OCI-LY7 (cell line): Measurements from ENCODE around the gene CLP1. TPM values are rescaled to one million over a fixed set of nuclear protein-coding genes. Genes with fewer than 3 reads are reported as not detected.
"Not testable (repeated sequence)": the region's sequence is repeated elsewhere in the genome, so short reads cannot be mapped to it uniquely, and the experiment has no call there.

Experiments
- BruUV-seq: library from RNA; stranded (reverse); fragments of 400-500 nt; replicated peaks from 2 replicates; lab custom pipeline; 2021; lab: Mats Ljungman, UMichigan
- CTCF ChIA-PET: fragments of 300-600 bp; sonication (Branson Sonifier 250); formaldehyde crosslinking; loops from one replicate; lab custom pipeline; 2022; ENCODE audit warnings: antibody characterized with exemption; ENCODE audit not compliant: unreplicated experiment; lab: Charles Lee
- POLR2A ChIA-PET: fragments of 300-600 bp; sonication (Branson Sonifier 250); formaldehyde crosslinking; loops from one replicate; lab custom pipeline; 2022; ENCODE audit warnings: antibody characterized with exemption; lab: Charles Lee
- DNase-seq: peaks from one replicate; pipeline ENCODE4 v3.0.0-alpha.2; 2015; ENCODE audit warnings: low spot score
- H2AFZ ChIP-seq: fragments of 200-600 bp; sonication (generic), shearing (Covaris generic); 2 replicates; pipeline ENCODE4 v1.6.1; 2014; ENCODE audit warnings: mild to moderate bottlenecking, antibody characterized with exemption, low read length, moderate library complexity
- H3K27ac ChIP-seq: fragments of 200-600 bp; sonication (generic); 2 replicates; pipeline ENCODE4 v1.5.1; 2014; ENCODE audit warnings: mixed run types, low read depth, mild to moderate bottlenecking, moderate library complexity, low read length, inconsistent platforms; ENCODE audit not compliant: poor library complexity, severe bottlenecking
- H3K36me3 ChIP-seq: fragments of 200-600 bp; sonication (generic); 2 replicates; pipeline ENCODE4 v1.6.1; 2014; ENCODE audit warnings: mild to moderate bottlenecking, antibody characterized with exemption, low read length, moderate library complexity, mixed read lengths; ENCODE audit not compliant: insufficient read depth
- H3K4me1 ChIP-seq: fragments of 200-600 bp; sonication (generic); 2 replicates; pipeline ENCODE4 v1.5.1; 2014; ENCODE audit warnings: mild to moderate bottlenecking, low read length; ENCODE audit not compliant: insufficient read depth, poor library complexity, severe bottlenecking
- H3K4me2 ChIP-seq: fragments of 200-600 bp; sonication (generic); 2 replicates; pipeline ENCODE4 v1.6.1; 2014; ENCODE audit warnings: mild to moderate bottlenecking, low read length
- H3K4me3 ChIP-seq: fragments of 200-600 bp; sonication (generic); 2 replicates; pipeline ENCODE4 v1.5.1; 2014; ENCODE audit warnings: mild to moderate bottlenecking, low read depth, low read length; ENCODE audit not compliant: poor library complexity, severe bottlenecking
- H3K79me2 ChIP-seq: fragments of 200-600 bp; sonication (generic); 2 replicates; pipeline ENCODE4 v1.6.1; 2016; ENCODE audit warnings: low read depth, mild to moderate bottlenecking, low read length, moderate library complexity, mixed read lengths; ENCODE audit not compliant: insufficient read depth
- H3K9me2 ChIP-seq: fragments of 200-600 bp; sonication (generic); 2 replicates; pipeline ENCODE4 v1.6.1; 2016; ENCODE audit warnings: mild to moderate bottlenecking, low read length, mixed read lengths; ENCODE audit not compliant: insufficient read depth
- H3K9me3 ChIP-seq: fragments of 200-600 bp; sonication (generic); 2 replicates; pipeline ENCODE4 v1.6.1; 2014; ENCODE audit warnings: mild to moderate bottlenecking, mixed run types, low read length, mixed read lengths
- H4K20me1 ChIP-seq: fragments of 200-600 bp; sonication (generic); 2 replicates; pipeline ENCODE4 v1.6.1; 2014; ENCODE audit warnings: mild to moderate bottlenecking, antibody characterized with exemption, low read length, moderate library complexity, mixed read lengths; ENCODE audit not compliant: insufficient read depth
- CTCF ChIP-seq: fragments of 200-600 bp; sonication (generic); conservative IDR thresholded peaks from 2 replicates; pipeline ENCODE4 v1.5.1; 2014; ENCODE audit warnings: mild to moderate bottlenecking, antibody characterized with exemption, low read length, moderate library complexity, mixed read lengths
- EZH2phosphoT487 ChIP-seq: fragments of 200-600 bp; sonication (generic); IDR thresholded peaks from 2 replicates; pipeline ENCODE4 v1.6.1; 2018; ENCODE audit warnings: low read depth, borderline replicate concordance, mild to moderate bottlenecking, mixed run types, antibody characterized with exemption, low read length, moderate library complexity, mixed read lengths
- intact Hi-C: fragments of 100-400 bp; cut with micrococcal nuclease; formaldehyde crosslinking; loops from one replicate; pipeline ENCODE4 v1.10.0; 2022; ENCODE audit not compliant: unreplicated experiment
- total RNA-seq, 2 experiments: library from RNA; depleted of rRNA in 1 of 2; stranded (reverse); fragments of >200 nt in 1 of 2; shearing (Covaris generic) in 1 of 2; gene quantifications; 2 replicates each; pipeline ENCODE4 v1.2.3, GENCODE V29; 2014 to 2022

The CLP1 gene
- total RNA-seq, 2 experiments from 2014 or later: 18.5 to 20.8 TPM

- ChIA-PET POLR2A (no interaction called here), CTCF (interaction anchor here (0.6 to 1.0 kb wide), 2 partner anchors 14 to 974 kb away, joined by 3 read pairs; no protein-coding TSS in a partner anchor)
- Histone ChIP-seq H3K4me2 (no peak overlapping the region), H2AFZ (no peak overlapping the region), H3K4me1 (peaks cover 5% of the 10 kb centered on the region), H3K79me2 (peaks cover 84% of the 10 kb centered on the region), H3K27ac (no peak overlapping the region), H3K4me3 (no peak overlapping the region), H4K20me1 (peaks cover 7% of the 10 kb centered on the region; the same call in 1 of the 2 replicates), H3K9me3 (no peaks in the 10 kb centered on the region), H3K36me3 (peaks cover 91% of the 10 kb centered on the region), H3K9me2 (no peaks in the 10 kb centered on the region)
- no peak for DNase-seq
- intact Hi-C loops: no loop called here
- no peak for TF ChIP-seq CTCF
- TF ChIP-seq EZH2phosphoT487: no peak
- no TSS peak for BruUV-seq
Measured at GRCh38 chr11:57680552-57680874, 23.0 kb downstream of the CLP1 start.

DNA sequence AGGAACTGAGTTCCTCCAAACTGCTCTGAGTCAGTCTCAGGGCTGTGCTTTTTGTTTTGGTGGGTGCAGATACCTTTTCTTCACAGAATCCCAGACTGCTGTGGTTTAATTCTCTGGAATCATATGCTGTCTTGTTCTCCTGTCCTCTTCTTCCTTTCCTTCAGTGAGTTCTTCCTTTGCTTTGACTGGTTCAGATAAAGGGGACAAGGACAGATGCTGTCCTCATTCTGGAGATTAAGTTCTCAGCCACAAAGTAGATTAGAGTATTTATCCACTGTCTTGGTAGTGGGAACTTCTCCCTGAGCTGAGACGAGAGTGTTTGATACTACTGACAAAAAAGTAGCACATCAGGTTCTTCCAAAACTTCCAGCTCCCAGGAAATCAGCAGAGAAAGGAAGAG, 23.6 kb downstream of the CLP1 start:
- H2AFZ ChIP-seq: no peak overlapping the region
- H3K4me1 ChIP-seq: no peaks in the 10 kb centered on the region
- H3K4me2 ChIP-seq: no peak overlapping the region
- H3K4me3 ChIP-seq: no peak overlapping the region
- intact Hi-C loops: no loop called here
- no peaks in the 10 kb centered on the region for H3K9me2 ChIP-seq
- H3K27ac ChIP-seq: no peak overlapping the region
- no peak for DNase-seq
- TF ChIP-seq CTCF: no peak
- TF ChIP-seq EZH2phosphoT487: no peak
- peaks cover 7% of the 10 kb centered on the region; the same call in 1 of the 2 replicates for H4K20me1 ChIP-seq
- peaks cover 91% of the 10 kb centered on the region for H3K36me3 ChIP-seq
- POLR2A ChIA-PET: interaction anchor here (0.5 kb wide), 1 partner anchor 17 kb away, joined by 4 read pairs; no protein-coding TSS in a partner anchor
- H3K9me3 ChIP-seq: no peaks in the 10 kb centered on the region
- CTCF ChIA-PET: no interaction called here
- H3K79me2 ChIP-seq: peaks cover 77% of the 10 kb centered on the region
- no TSS peak for BruUV-seq

- H3K4me1 ChIP-seq, DNase-seq, H3K4me2 ChIP-seq, H2AFZ ChIP-seq, H3K4me3 ChIP-seq, H3K79me2 ChIP-seq, CTCF ChIA-PET, POLR2A ChIA-PET, H3K9me3 ChIP-seq, H4K20me1 ChIP-seq, H3K9me2 ChIP-seq, H3K27ac ChIP-seq, intact Hi-C loops: not testable (repeated sequence)
- H3K36me3 ChIP-seq: peaks cover 91% of the 10 kb centered on the region
- BruUV-seq: TSS peak; percentile 44
Measured at GRCh38 chr11:57690474-57690873, 32.9 kb downstream of the CLP1 start.
